ENCODE results near the gene SSC4D. TPM values are rescaled to one million over a fixed set of nuclear protein-coding genes. Genes with fewer than 3 reads are reported as not detected.

SSC4D gene
- 3.9 and 4.3 TPM in 2 replicates for total RNA-seq

DNA sequence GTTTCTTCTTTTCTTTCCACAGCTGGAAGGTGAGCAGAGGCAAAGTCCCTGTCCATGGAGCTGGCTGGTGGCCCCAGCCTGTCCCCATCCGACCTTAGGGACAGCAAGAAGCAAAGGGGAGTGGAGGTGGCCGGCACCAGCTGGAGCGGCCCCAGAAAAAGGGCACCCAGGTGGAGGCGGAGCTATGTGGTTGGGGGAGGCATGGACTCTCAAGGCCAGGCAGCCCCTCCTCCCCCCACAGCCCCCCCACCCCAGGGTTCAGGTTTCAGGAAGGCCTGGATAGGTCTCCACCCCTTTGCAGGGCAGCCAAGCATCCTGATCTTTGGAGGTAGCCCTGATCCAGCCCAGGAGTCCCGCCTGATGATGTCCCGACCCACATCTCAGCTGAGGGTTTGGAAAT lies at the start of gene SSC4D:
SSC4D (minus strand) TSS at position 161 of the 400 bp plus-strand sequence. CDS start 5,258 bp downstream, outside the sequence.

DNA sequence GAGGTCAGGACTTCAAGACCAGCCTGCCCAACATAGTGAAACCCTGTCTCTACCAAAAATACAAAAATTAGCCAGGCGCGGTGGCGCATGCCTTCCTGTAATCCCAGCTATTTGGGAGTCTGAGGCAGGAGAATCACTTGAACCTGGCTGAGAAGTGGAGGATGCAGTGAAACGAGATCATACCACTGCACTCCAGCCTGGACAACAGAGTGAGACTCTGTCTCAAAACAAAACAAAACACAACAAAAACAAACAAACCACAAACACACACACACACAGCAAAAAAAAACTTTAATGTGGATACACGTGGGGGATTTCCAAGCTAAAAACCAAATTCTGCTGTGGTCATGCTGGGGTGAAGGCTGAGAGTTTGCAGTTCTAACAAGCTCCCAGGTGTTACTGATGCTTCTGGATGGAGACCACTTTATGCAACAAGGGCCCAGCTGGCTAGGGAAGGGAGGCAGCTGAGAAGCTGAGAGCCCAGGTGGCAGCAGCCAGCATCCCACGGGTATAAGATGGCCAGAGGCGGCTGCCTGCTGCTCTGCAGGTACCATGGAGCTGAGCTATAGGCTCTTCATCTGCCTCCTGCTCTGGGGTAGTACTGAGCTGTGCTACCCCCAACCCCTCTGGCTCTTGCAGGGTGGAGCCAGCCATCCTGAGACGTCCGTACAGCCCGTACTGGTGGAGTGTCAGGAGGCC lies 15.1 kb upstream of the SSC4D start, which contains the start of gene ZP3:
ZP3 (plus strand) TSS at position 538 of the 699 bp plus-strand sequence; CDS start at position 553, 15 bp downstream.

DNA sequence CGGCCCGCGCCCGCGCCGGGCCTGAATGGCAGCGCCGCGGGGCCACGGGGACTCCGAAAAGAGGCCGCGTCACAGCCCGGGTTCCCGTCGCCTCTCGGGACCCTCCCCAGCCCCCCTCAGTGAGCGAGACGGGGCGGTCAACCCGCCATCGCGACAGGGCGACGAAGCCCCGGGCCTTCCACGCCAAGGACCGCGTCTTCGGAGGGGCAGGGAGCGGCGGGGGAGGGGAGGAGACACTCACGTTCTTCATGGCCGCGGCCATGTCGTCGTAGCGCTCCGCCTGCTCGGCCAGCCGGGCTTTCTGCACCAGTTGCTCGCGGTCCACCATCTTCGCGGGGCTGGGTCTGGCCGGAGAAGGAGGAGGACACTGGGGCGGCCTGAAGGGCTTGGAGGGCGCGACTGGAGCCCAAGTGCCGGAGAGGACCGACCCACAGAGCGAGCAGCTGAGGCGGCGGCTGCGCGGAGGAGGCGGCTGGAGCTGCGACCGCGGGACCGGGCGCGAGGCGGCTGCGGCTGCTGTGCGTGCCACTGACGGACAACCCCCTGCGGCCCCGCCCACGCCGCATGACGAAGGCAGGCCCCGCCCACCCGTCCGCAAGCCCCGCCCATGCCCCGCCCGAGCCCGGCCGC lies 50.9 kb downstream of the SSC4D start, which contains the start of gene YWHAG:
YWHAG (minus strand) TSS at position 511 of the 630 bp plus-strand sequence; CDS start at position 328, 183 bp downstream.

Other genes starting within 250 kb of the SSC4D start
- gene SRRM3, start 207.8 kb downstream of the SSC4D start, total RNA-seq, result 0.19 and 0.85 TPM in 2 replicates
- 1,619 and 1,931 TPM in 2 replicates for gene HSPB1, start 107.0 kb downstream of the SSC4D start, total RNA-seq
- gene YWHAG, start 50.7 kb downstream of the SSC4D start, total RNA-seq, result 68.9 and 78.9 TPM in 2 replicates
- gene ZP3, start 15.3 kb upstream of the SSC4D start, total RNA-seq, result 2.5 and 9.3 TPM in 2 replicates
- 31.3 and 45.6 TPM in 2 replicates for gene DTX2, start 52.0 kb upstream of the SSC4D start, total RNA-seq
- 1.6 and 3.0 TPM in 2 replicates for gene UPK3B, start 100.9 kb upstream of the SSC4D start, total RNA-seq
- 0.05 TPM in 1 of 2 replicates, not detected in the other for gene SPDYE16, start 133.6 kb upstream of the SSC4D start, total RNA-seq
- 3.6 and 5.6 TPM in 2 replicates for gene POMZP3, start 217.6 kb upstream of the SSC4D start, total RNA-seq